CD8-positive, alpha-beta memory T cell (primary cell): ENCODE measurements around the gene METTL9. TPM values are rescaled to one million over a fixed set of nuclear protein-coding genes. Genes with fewer than 3 reads are reported as not detected.

Experiments used
- CTCF ChIA-PET: fragments of 350-600 bp; sonication (Branson Sonifier 250); formaldehyde crosslinking; loops from one replicate; lab custom pipeline; 2021; ENCODE audit warnings: antibody characterized with exemption; lab: Charles Lee
- POLR2A ChIA-PET: fragments of 350-600 bp; sonication (Branson Sonifier 250); formaldehyde crosslinking; loops from one replicate; lab custom pipeline; 2021; ENCODE audit warnings: antibody characterized with exemption; lab: Charles Lee
- DNase-seq, 5 donors: peaks; one replicate each; pipeline versions ENCODE4 v3.0.0 to v3.0.0-alpha.2; 2020 to 2022; ENCODE audit warnings: mixed read lengths in 1 of 5
- H3K27ac ChIP-seq: one replicate; pipeline ENCODE4 v1.7.0; 2013; ENCODE audit warnings: low read depth, mild to moderate bottlenecking, low read length, moderate library complexity
- H3K27me3 ChIP-seq: 2 replicates; pipeline ENCODE4 v1.7.0; 2013; ENCODE audit warnings: low read length, mild to moderate bottlenecking; ENCODE audit not compliant: insufficient read depth, poor library complexity, severe bottlenecking
- H3K36me3 ChIP-seq: 2 replicates; pipeline ENCODE4 v1.7.0; 2013; ENCODE audit warnings: mild to moderate bottlenecking, low read length, moderate library complexity; ENCODE audit not compliant: insufficient read depth
- H3K4me1 ChIP-seq: 2 replicates; pipeline ENCODE4 v1.7.0; 2013; ENCODE audit warnings: mild to moderate bottlenecking, low read length, moderate library complexity; ENCODE audit not compliant: insufficient read depth
- H3K4me3 ChIP-seq: 2 replicates; pipeline ENCODE4 v1.7.0; 2013; ENCODE audit warnings: mild to moderate bottlenecking, low read length
- H3K9me3 ChIP-seq: 2 replicates; pipeline ENCODE4 v1.7.0; 2013; ENCODE audit warnings: mild to moderate bottlenecking, low read length
- H3K27ac Mint-ChIP-seq, 8 donors: one replicate each; pipeline ENCODE4 v1.8.0; 2020 to 2021; ENCODE audit warnings: mixed read lengths in 8 of 8, mild to moderate bottlenecking in 6 of 8, inconsistent platforms in 3 of 8, moderate library complexity in 3 of 8
- H3K27me3 Mint-ChIP-seq, 2 donors: one replicate each; pipeline ENCODE4 v1.8.0; 2020 to 2021; ENCODE audit warnings: mixed read lengths in 2 of 2, mild to moderate bottlenecking in 1 of 2, moderate library complexity in 1 of 2
- H3K36me3 Mint-ChIP-seq, 3 donors: one replicate each; pipeline ENCODE4 v1.8.0; 2020 to 2021; ENCODE audit warnings: mixed read lengths in 3 of 3, inconsistent platforms in 1 of 3, mild to moderate bottlenecking in 1 of 3
- H3K4me1 Mint-ChIP-seq, 3 donors: one replicate each; pipeline ENCODE4 v1.8.0; 2020 to 2021; ENCODE audit warnings: mixed read lengths in 3 of 3, inconsistent platforms in 1 of 3, mild to moderate bottlenecking in 1 of 3
- H3K4me3 Mint-ChIP-seq, 7 donors: one replicate each; pipeline ENCODE4 v1.8.0; 2020 to 2021; ENCODE audit warnings: mixed read lengths in 7 of 7, mild to moderate bottlenecking in 6 of 7, moderate library complexity in 4 of 7, inconsistent platforms in 2 of 7
- H3K9me3 Mint-ChIP-seq, 5 donors: one replicate each; pipeline ENCODE4 v1.8.0; 2020 to 2022; ENCODE audit warnings: mixed read lengths in 5 of 5, mild to moderate bottlenecking in 3 of 5, moderate library complexity in 2 of 5, inconsistent platforms in 1 of 5
- polyA plus RNA-seq: library from polyadenylated mRNA; unstranded; fragments of 300-500 nt; fragmentation: Illumina TruSeq; gene quantifications from one replicate; pipeline ENCODE4 v1.2.3, GENCODE V29; 2021
- total RNA-seq, 2 experiments: library from RNA; stranded (reverse); gene quantifications; one replicate each; pipeline ENCODE4 v1.2.3, GENCODE V29; 2021

The METTL9 gene
- total and polyA plus RNA-seq, 3 experiments from 2014 or later, result 73.8 to 120 (median 74.2) TPM

- Mint-ChIP-seq H3K9me3 (no peaks in the 10 kb centered on the region), H3K27me3 (no peaks in the 10 kb centered on the region), H3K27ac (peak overlapping the region in 5 of 8 donors; percentile 21 to 81 (median 55)), H3K36me3 (peaks cover 0 to 36% (median 3%) of the 10 kb centered on the region in 3 donors), H3K4me3 (no peak overlapping the region), H3K4me1 (peaks cover 21 to 48% (median 44%) of the 10 kb centered on the region in 3 donors)
- Histone ChIP-seq H3K4me3 (no peak overlapping the region), H3K9me3 (no peaks in the 10 kb centered on the region), H3K27ac (no peak overlapping the region), H3K27me3 (no peaks in the 10 kb centered on the region), H3K36me3 (peaks cover 8% of the 10 kb centered on the region), H3K4me1 (peaks cover 15% of the 10 kb centered on the region)
- POLR2A ChIA-PET, result interaction anchor here (0.6 kb wide), 1 partner anchor 431 kb away, joined by 3 read pairs; no protein-coding TSS in a partner anchor
- no peak for DNase-seq
- CTCF ChIA-PET, result no interaction called here
These were observed 55.1 kb downstream of the METTL9 start for GRCh38 chr16:21654466-21654865.

GRCh38 chr16:21654881-21655280 is 55.5 kb downstream of the METTL9 start:
- Histone ChIP-seq H3K4me1 (peaks cover 15% of the 10 kb centered on the region), H3K9me3 (no peaks in the 10 kb centered on the region), H3K27me3 (no peaks in the 10 kb centered on the region), H3K27ac (no peak overlapping the region), H3K36me3 (peaks cover 8% of the 10 kb centered on the region), H3K4me3 (no peak overlapping the region)
- no peak overlapping the region for H3K4me3 Mint-ChIP-seq
- peaks cover 22 to 51% (median 44%) of the 10 kb centered on the region in 3 donors for H3K4me1 Mint-ChIP-seq
- H3K27me3 Mint-ChIP-seq, result no peaks in the 10 kb centered on the region
- CTCF ChIA-PET, result interaction anchor here (7.7 kb wide), 1 partner anchor 55 kb away, joined by 103 read pairs; no protein-coding TSS in a partner anchor
- peak overlapping the region in 2 of 8 donors; percentile 21 to 55 for H3K27ac Mint-ChIP-seq
- DNase-seq, result no peak
- POLR2A ChIA-PET, result no interaction called here
- peaks cover 0 to 36% (median 5%) of the 10 kb centered on the region in 3 donors for H3K36me3 Mint-ChIP-seq
- no peaks in the 10 kb centered on the region for H3K9me3 Mint-ChIP-seq

GRCh38 chr16:21656795-21657768 is 57.7 kb downstream of the METTL9 start:
- no peaks in the 10 kb centered on the region for H3K9me3 ChIP-seq
- CTCF ChIA-PET, result interaction anchor here (0.6 to 7.7 kb wide), 25 partner anchors 8 to 1382 kb away, joined by 3 to 103 read pairs (median 4); no protein-coding TSS in a partner anchor
- DNase-seq, result peak in 4 of 5 donors; percentile 24 to 64 (median 54)
- Mint-ChIP-seq H3K4me1 (peaks cover 30 to 54% (median 51%) of the 10 kb centered on the region in 3 donors), H3K27ac (peak overlapping the region; percentile 22 to 79 (median 64)), H3K36me3 (peaks cover 0 to 36% (median 5%) of the 10 kb centered on the region in 3 donors), H3K4me3 (peak overlapping the region in 3 of 7 donors; percentile 16 to 54 (median 30)), H3K27me3 (no peaks in the 10 kb centered on the region), H3K9me3 (no peaks in the 10 kb centered on the region)
- no peaks in the 10 kb centered on the region for H3K27me3 ChIP-seq
- no peak overlapping the region for H3K27ac ChIP-seq
- no peak overlapping the region for H3K4me3 ChIP-seq
- H3K36me3 ChIP-seq, result peaks cover 8% of the 10 kb centered on the region
- POLR2A ChIA-PET, result interaction anchor here (1.1 to 1.5 kb wide), 2 partner anchors 9 to 11 kb away, joined by 3 to 5 read pairs; no protein-coding TSS in a partner anchor
- peaks cover 24% of the 10 kb centered on the region for H3K4me1 ChIP-seq

GRCh38 chr16:21659124-21659523 is 59.7 kb downstream of the METTL9 start:
- Mint-ChIP-seq H3K27ac (peak overlapping the region in 2 of 8 donors; percentile 19 to 55), H3K36me3 (peaks cover 0 to 28% (median 5%) of the 10 kb centered on the region in 3 donors), H3K27me3 (no peaks in the 10 kb centered on the region), H3K4me3 (no peak overlapping the region), H3K4me1 (peaks cover 33 to 59% (median 52%) of the 10 kb centered on the region in 3 donors), H3K9me3 (no peaks in the 10 kb centered on the region)
- CTCF ChIA-PET, result interaction anchor here (7.7 kb wide), 1 partner anchor 51 kb away, joined by 103 read pairs; no protein-coding TSS in a partner anchor
- peaks cover 28% of the 10 kb centered on the region for H3K4me1 ChIP-seq
- DNase-seq, result no peak
- POLR2A ChIA-PET, result no interaction called here
- peaks cover 8% of the 10 kb centered on the region for H3K36me3 ChIP-seq
- no peaks in the 10 kb centered on the region for H3K9me3 ChIP-seq
- H3K27ac ChIP-seq, result no peak overlapping the region
- H3K27me3 ChIP-seq, result no peaks in the 10 kb centered on the region
- no peak overlapping the region for H3K4me3 ChIP-seq

GRCh38 chr16:21663889-21664647 is 64.7 kb downstream of the METTL9 start, which contains the start of gene OTOA:
Gene OTOA, plus strand, starts transcription at chr16:21663968. Its CDS starts 14,547 bp downstream, at chr16:21678515.
- Mint-ChIP-seq H3K4me3 (peak within 1 kb of the TSS; percentile 68 to 83 (median 75)), H3K27me3 (peaks cover 4 to 7% of the 10 kb centered on the region in 2 donors), H3K4me1 (peaks cover 20 to 33% (median 23%) of the 10 kb centered on the region in 3 donors), H3K27ac (peak within 1 kb of the TSS in 3 of 8 donors; percentile 14 to 70 (median 56)), H3K9me3 (no peaks in the 10 kb centered on the region), H3K36me3 (peaks cover 0 to 2% (median 0%) of the 10 kb centered on the region in 3 donors)
- H3K4me3 ChIP-seq, result no peak within 1 kb of the TSS
- no peaks in the 10 kb centered on the region for H3K27me3 ChIP-seq
- ChIA-PET CTCF (interaction anchor here (1.1 kb wide), 1 partner anchor 47 kb away, joined by 3 read pairs; no protein-coding TSS in a partner anchor), POLR2A (no interaction called here)
- H3K4me1 ChIP-seq, result peaks cover 22% of the 10 kb centered on the region
- no peak within 1 kb of the TSS for H3K27ac ChIP-seq
- peak; percentile 7 to 57 (median 23) for DNase-seq
- no peaks in the 10 kb centered on the region for H3K36me3 ChIP-seq
- no peaks in the 10 kb centered on the region for H3K9me3 ChIP-seq

- H3K27ac ChIP-seq, result no peak overlapping the region
- H3K9me3 ChIP-seq, result no peaks in the 10 kb centered on the region
- no peak for DNase-seq
- ChIA-PET POLR2A (no interaction called here), CTCF (interaction anchor here (0.9 to 3.6 kb wide), 2 partner anchors 8 to 43 kb away, joined by 4 to 17 read pairs; no protein-coding TSS in a partner anchor)
- H3K27me3 ChIP-seq, result no peaks in the 10 kb centered on the region
- H3K4me1 Mint-ChIP-seq, result peaks cover 18 to 30% (median 23%) of the 10 kb centered on the region in 3 donors
- no peaks in the 10 kb centered on the region for H3K36me3 ChIP-seq
- H3K4me1 ChIP-seq, result peaks cover 22% of the 10 kb centered on the region
- peak overlapping the region in 1 of 7 donors; percentile 3 for H3K4me3 Mint-ChIP-seq
- H3K27ac Mint-ChIP-seq, result no peak overlapping the region
- H3K9me3 Mint-ChIP-seq, result no peaks in the 10 kb centered on the region
- no peak overlapping the region for H3K4me3 ChIP-seq
- no peaks in the 10 kb centered on the region for H3K36me3 Mint-ChIP-seq
- H3K27me3 Mint-ChIP-seq, result peaks cover 4 to 7% of the 10 kb centered on the region in 2 donors
These were observed 65.6 kb downstream of the METTL9 start for GRCh38 chr16:21664801-21665492.

GRCh38 chr16:21666772-21667171 is 67.4 kb downstream of the METTL9 start:
- no peaks in the 10 kb centered on the region for H3K36me3 ChIP-seq
- H3K4me3 Mint-ChIP-seq, result no peak overlapping the region
- peaks cover 7 to 16% (median 10%) of the 10 kb centered on the region in 3 donors for H3K4me1 Mint-ChIP-seq
- H3K9me3 ChIP-seq, result no peaks in the 10 kb centered on the region
- H3K27ac Mint-ChIP-seq, result no peak overlapping the region
- DNase-seq, result no peak
- H3K4me3 ChIP-seq, result no peak overlapping the region
- no peak overlapping the region for H3K27ac ChIP-seq
- H3K36me3 Mint-ChIP-seq, result no peaks in the 10 kb centered on the region
- ChIA-PET CTCF (interaction anchor here (1.0 to 3.6 kb wide), 2 partner anchors 10 to 42 kb away, joined by 3 to 17 read pairs; no protein-coding TSS in a partner anchor), POLR2A (no interaction called here)
- peaks cover 10% of the 10 kb centered on the region for H3K4me1 ChIP-seq
- peaks cover 4 to 11% of the 10 kb centered on the region in 2 donors for H3K27me3 Mint-ChIP-seq
- no peaks in the 10 kb centered on the region for H3K9me3 Mint-ChIP-seq
- H3K27me3 ChIP-seq, result no peaks in the 10 kb centered on the region
